HG02571 (cell line): ENCODE results near the gene PIEZO2.

Source experiments
- ATAC-seq: cut with Tn5 transposase; IDR thresholded peaks from one replicate; pipeline ENCODE4 v1.9.1; 2021; ENCODE audit warnings: mild to moderate bottlenecking, moderate library complexity; ENCODE audit not compliant: unreplicated experiment

The PIEZO2 gene

GRCh38 chr18:11070593-11070992 lies 78.8 kb downstream of the PIEZO2 start:
- no peak for ATAC-seq

DNA sequence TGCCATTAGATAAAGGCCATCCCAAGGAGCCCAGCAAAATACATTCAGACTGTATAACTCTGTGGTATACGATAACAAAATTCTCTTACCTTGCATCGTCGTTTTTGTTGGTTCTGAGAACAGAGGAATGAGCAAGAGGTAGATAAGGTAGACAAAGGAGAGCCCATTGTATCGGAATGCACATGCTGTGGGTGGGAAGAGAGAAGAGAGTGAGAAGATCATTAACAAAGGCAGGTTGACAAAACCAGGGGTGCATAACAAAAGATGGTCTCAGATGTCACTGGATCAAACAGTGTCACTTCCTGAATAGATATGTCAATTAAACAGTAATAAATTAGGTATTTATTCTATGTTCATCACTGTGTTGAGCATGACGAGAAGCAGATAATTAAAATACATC lies 83.3 kb downstream of the PIEZO2 start:
- ATAC-seq: no peak

- no peak for ATAC-seq
Measured at GRCh38 chr18:11064727-11065460, 84.5 kb downstream of the PIEZO2 start.

DNA sequence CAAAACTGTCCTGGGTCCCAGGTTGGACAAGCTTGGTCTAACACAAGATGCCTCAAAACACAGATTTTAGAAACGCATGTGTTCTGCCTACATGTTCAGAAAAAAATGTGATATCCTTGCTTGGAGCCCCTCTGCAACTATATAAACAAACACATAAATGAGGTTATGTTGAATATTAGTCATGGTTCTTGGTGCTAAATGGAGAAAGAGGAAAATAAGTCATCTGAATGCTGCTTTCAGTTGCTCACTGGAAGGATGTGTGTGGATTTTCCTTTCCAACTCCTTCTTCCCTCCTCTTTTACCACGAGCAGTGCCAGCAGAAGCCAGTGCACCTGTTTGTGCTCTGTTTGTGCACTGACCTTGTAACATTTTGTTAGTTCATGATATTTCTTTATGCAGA lies 85.3 kb downstream of the PIEZO2 start:
- no peak for ATAC-seq

DNA sequence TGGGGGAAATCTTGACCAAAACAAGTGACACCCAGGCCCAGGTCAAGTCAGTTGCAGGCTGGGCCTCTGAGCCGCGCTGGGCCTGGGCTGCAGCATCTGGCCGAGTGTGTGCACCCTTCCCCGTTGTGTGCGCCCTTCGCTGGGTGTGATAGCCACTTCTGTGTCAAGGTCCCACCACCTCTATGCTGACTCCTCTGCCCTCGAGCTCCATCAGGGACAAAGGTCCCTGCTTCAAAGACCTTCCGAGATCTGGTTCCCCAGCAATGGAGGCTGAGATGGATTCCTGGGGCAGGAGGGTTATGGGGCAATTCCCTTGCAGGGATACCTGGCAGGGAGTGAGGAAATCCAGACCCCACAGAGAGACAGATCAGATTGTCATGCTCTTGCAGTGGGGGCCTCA lies 93.6 kb downstream of the PIEZO2 start:
- no peak for ATAC-seq

DNA sequence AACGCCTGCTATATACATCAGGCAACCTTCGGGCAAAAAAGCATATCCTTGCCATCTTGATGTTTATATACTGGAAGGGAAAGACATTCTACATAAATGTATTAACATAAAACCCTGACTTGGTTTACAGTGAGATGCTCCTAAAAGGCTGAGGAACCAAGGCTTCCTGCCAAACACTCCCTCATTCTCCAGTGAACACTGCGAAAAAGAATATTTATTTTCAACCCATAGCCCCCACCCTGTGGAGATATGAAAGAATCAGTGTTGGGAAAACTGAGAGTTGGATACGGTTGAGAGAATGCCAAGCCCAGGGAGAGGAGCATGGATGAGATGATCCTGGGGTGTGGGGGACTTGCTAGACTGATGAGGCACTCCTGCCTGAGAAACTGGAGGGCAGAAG lies 94.9 kb downstream of the PIEZO2 start:
- no peak for ATAC-seq

DNA sequence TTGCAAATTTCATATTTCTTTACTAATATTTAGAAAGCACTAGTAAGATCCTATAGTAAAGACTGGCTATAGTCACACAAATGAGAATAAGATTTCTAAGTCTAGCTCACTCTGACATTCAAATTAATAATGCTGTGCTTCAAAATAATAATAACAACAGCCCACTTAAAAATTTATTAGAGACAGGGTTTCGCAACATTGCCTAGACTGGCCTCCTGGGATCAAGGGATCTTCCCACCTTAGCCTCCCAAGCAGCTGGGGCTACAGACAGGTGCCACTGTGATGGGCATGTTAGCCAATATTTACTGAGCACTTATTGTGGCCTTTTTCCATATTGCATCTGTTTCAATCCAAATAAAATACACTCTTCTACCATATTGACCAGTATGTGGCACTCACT lies 96.1 kb downstream of the PIEZO2 start:
- no peak for ATAC-seq

DNA sequence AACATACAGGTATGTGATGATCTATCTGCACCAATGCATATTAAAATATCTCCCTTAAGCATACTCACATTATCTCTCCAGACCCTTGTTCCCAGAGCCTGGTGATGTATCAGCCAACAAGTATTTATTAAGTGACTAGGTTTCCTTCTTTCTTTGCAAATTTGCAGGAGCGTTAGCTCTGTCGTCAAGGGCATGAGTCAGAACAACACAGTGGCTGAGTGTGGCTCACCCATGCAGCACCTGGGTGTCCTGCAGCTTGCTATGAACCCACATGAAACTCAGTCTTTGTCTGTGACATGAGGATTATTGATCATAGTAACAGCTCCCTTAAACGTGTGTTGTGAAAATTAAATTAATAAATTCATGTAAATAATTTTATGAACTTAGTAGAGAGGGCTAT lies 96.6 kb downstream of the PIEZO2 start:
- no peak for ATAC-seq

- no peak for ATAC-seq
Measured at GRCh38 chr18:11051462-11051861, 97.9 kb downstream of the PIEZO2 start.

GRCh38 chr18:11050966-11051365 lies 98.4 kb downstream of the PIEZO2 start:
- no peak for ATAC-seq

- no peak for ATAC-seq
Measured at GRCh38 chr18:11047817-11048216, 101.6 kb downstream of the PIEZO2 start.

GRCh38 chr18:11047156-11047555 lies 102.2 kb downstream of the PIEZO2 start:
- ATAC-seq: no peak

DNA sequence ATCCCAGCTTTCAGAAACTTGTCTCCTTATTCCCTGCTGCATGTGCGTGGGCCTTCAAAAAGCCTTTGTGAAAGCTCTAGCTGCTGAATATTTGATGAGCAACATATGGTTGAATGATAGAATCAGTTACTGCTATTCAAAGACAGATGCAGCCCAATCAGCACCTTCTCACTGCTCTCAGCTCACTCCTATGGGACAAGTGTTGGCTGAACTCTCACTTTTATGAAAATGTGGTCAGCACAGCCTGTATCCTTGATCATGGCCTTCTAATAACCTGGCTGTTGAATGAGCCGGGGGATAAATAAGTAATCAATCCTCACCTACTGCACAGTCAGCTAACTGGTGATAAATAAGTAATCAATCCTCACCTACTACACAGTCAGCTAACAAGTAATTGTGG lies 103.2 kb downstream of the PIEZO2 start:
- ATAC-seq: no peak

- ATAC-seq: no peak
Measured at GRCh38 chr18:11043694-11044093, 105.7 kb downstream of the PIEZO2 start.

GRCh38 chr18:11042247-11042646 lies 107.1 kb downstream of the PIEZO2 start:
- ATAC-seq: no peak

DNA sequence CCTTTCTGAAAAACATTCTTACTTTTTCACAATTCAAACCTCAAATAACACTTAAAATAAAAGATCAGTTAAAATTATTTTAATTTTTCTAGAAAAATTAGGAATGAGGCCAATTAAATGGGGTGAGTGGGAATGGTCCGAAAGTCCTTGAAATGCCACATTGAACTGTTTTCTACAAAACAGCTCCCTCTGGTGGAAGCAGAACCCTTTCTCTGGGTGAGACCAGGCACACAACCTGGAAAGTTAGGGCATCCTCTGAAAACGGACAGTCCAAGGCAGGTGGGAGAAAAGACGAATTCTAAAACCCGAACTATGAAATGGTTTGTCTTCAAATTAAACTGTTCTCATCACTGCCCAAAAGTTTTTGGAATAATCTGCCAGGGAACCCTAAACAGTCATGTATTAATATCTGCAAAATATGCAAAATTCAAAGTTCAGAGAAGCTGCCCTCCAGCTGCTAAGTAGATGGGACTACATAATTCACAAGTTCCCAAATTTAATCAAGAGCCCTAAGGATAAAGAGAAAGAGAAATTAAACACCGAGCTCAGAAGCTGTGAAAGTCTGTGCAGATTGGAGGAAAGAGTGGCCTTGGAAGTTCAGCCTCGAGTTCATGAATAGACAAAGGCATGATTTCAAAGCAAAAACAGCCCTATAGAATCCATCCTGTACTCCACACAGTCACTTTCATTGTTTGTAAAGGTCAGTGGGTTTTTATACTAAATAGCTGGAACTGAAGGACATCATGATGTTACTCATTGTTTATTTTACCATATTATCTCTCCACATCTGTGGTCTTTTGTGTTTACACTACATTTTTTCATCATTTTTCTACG lies 108.3 kb downstream of the PIEZO2 start:
- ATAC-seq: no peak

DNA sequence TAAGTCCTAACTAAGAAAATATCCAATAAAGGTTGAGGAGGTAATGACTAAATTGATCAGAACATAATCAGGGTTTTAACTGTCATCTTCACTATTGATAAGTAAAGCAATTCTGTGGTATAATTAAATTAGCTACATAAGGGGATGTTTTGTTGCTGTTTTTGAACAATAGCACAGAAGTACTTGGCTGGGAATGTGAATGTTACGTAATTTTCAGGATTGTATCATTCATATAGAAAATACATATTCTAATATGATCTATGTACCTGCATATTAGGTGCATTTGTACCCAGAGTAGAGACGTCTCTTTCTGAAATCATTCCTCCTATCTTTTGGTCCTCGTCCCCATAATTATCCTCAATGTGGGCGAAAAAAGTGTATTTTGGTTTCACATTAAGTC lies 109.0 kb downstream of the PIEZO2 start:
- no peak for ATAC-seq

DNA sequence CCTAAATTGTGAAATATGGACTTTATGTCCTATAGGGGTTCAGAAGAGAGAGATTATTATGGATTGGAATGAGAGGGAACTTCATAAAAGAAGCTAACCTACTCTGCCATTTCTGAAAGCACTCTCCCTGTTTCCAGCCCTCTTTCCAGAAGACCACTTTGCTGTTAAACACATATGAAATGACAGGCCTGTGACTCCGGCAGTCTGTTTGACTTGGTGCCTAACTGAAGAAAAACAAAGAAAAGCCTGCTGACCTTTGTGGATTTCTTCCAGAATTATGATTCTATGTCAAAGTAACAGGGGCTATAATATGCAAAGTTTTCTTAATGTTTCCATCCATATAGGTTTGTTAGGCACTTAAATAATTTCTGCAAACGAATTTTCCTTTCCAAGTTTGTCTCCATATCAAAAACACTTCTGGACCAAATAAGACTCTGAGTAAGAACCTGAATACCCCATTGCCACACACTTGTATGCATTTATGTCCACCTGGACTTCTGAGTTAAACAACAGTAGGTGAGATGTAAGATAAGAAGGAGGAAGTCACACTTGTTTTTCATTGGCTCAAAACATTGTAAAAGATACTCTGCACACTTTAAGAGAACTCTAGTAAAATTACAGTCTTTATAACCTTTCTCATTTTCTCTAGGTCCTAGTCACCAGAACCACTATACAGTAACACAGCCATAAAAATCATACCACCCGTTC lies 111.7 kb downstream of the PIEZO2 start:
- no peak for ATAC-seq

DNA sequence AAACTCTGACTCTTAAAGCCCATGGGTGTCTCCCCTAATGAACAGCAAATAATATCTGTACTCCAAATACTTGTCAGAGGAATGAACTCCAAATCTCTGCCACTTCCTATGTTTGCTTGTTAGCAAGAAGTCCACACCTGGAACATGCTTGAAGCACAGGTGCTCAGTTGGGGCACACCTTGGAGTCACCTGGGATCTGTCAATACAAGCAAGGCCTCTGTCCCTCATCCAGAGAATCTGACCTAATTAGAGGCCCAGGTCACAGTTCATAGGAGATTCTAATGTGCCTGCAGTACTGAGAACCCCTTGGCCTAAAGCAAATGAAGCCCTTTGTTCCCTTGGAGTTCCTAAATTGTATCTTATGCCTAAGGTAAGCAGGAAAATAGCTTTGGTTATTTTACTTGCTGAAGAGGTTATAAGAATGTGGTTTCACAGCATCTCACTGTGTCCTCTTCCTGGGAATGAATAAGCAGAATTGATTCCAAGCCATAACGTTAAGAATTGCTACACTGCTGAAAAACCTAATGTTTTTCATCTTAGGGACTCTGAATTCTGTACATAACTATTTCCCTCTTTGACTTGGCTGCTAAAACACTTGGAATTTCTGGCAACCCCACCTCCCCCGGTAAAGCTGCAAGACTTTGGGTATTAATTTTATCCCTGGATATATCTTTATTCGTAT lies 113.4 kb downstream of the PIEZO2 start:
- ATAC-seq: no peak

DNA sequence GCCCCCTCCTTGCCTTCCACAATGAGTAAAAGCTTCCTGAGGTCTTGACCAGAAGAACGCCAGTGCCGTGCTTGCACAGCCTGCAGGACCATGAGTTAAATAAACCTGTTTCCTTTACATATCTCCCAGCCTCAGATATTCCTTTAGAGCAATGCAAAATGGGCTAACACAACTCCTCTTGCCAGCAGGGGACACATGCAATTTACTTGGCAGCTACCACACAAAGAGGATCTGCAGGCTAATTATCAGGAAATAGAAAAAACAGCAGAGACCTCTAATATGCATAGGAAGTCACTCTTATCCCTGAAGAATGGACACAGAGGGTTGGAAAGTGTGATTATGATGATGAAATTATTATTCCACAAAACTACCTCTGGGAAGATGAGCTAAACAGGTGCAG lies 114.0 kb downstream of the PIEZO2 start:
- no peak for ATAC-seq

- ATAC-seq: no peak
Measured at GRCh38 chr18:11034884-11035283, 114.5 kb downstream of the PIEZO2 start.
